Hepatocyte (in vitro differentiated cells): ENCODE results near the gene B4GALNT4. TPM values are rescaled to one million over a fixed set of nuclear protein-coding genes. Genes with fewer than 3 reads are reported as not detected.

ENCODE experiments used
- DNase-seq: peaks from one replicate; pipeline ENCODE4 v3.0.0-alpha.2; 2016; ENCODE audit warnings: low spot score
- H2AFZ ChIP-seq: fragments of 200-600 bp; sonication (generic); 2 replicates; pipeline ENCODE4 v1.6.0; 2016; ENCODE audit warnings: antibody characterized with exemption, mild to moderate bottlenecking
- H3K27ac ChIP-seq: fragments of 200-600 bp; sonication (generic); 2 replicates; pipeline ENCODE4 v1.5.1; 2016; ENCODE audit warnings: mild to moderate bottlenecking
- H3K27me3 ChIP-seq: fragments of 200-600 bp; sonication (generic); 2 replicates; pipeline ENCODE4 v1.6.1; 2016
- H3K36me3 ChIP-seq: fragments of 200-600 bp; sonication (generic); replicated peaks from 2 replicates; pipeline ENCODE4 v1.5.1; 2016; ENCODE audit warnings: low read depth; ENCODE audit not compliant: insufficient read depth
- H3K4me1 ChIP-seq: fragments of 200-600 bp; sonication (generic); 2 replicates; pipeline ENCODE4 v1.5.1; 2016; ENCODE audit warnings: mild to moderate bottlenecking, moderate library complexity; ENCODE audit not compliant: insufficient read depth
- H3K4me2 ChIP-seq: fragments of 200-600 bp; sonication (generic); 2 replicates; pipeline ENCODE4 v1.6.0; 2016
- H3K4me3 ChIP-seq: fragments of 200-600 bp; sonication (generic); 2 replicates; pipeline ENCODE4 v1.5.1; 2016; ENCODE audit warnings: mild to moderate bottlenecking
- H3K79me2 ChIP-seq: fragments of 200-600 bp; sonication (generic); 2 replicates; pipeline ENCODE4 v1.6.0; 2017; ENCODE audit warnings: mild to moderate bottlenecking
- H3K9me2 ChIP-seq: fragments of 200-600 bp; sonication (generic); replicated peaks from 2 replicates; pipeline ENCODE4 v1.6.0; 2017; ENCODE audit warnings: mild to moderate bottlenecking; ENCODE audit not compliant: insufficient read depth
- H3K9me3 ChIP-seq: fragments of 200-600 bp; sonication (generic); 2 replicates; pipeline ENCODE4 v1.5.1; 2016; ENCODE audit warnings: low read depth, mild to moderate bottlenecking
- H4K20me1 ChIP-seq: fragments of 200-600 bp; sonication (generic); 2 replicates; pipeline ENCODE4 v1.6.0; 2016; ENCODE audit warnings: mild to moderate bottlenecking; ENCODE audit not compliant: insufficient read depth, poor library complexity, severe bottlenecking
- CTCF ChIP-seq: fragments of 200-600 bp; sonication (generic); IDR thresholded peaks from 2 replicates; pipeline ENCODE4 v1.5.1; 2016; ENCODE audit warnings: antibody characterized with exemption, mild to moderate bottlenecking; ENCODE audit not compliant: poor library complexity
- EZH2 ChIP-seq: fragments of 200-600 bp; sonication (generic); IDR thresholded peaks from 2 replicates; pipeline ENCODE4 v1.6.1; 2016; ENCODE audit warnings: antibody characterized with exemption, mild to moderate bottlenecking, borderline replicate concordance
- EZH2phosphoT487 ChIP-seq: fragments of 200-600 bp; sonication (generic); IDR thresholded peaks from one replicate; pipeline ENCODE4 v1.6.1; 2018; ENCODE audit warnings: antibody characterized with exemption, mild to moderate bottlenecking, low read depth, moderate library complexity; ENCODE audit not compliant: unreplicated experiment, severe bottlenecking
- WGBS: methylation state at CpG from one replicate; pipeline ENCODE4 v1.1.6; 2016; ENCODE audit warnings: low lambda C conversion rate; ENCODE audit errors: missing lambda C conversion rate; 5-methylcytosine and 5-hydroxymethylcytosine counted together
- polyA plus RNA-seq: library from polyadenylated mRNA; unstranded; fragments of >200 nt; fragmentation: Nextera tagmentation; extraction: Ambion mirVana; gene quantifications from 2 replicates; pipeline ENCODE4 v1.2.1, GENCODE V29; 2016
- total RNA-seq: library from RNA; depleted of rRNA; stranded (reverse); fragments of >200 nt; gene quantifications from 2 replicates; pipeline ENCODE4 v1.2.3, GENCODE V29; 2014

Gene B4GALNT4
- total and polyA plus RNA-seq, 2 experiments from 2014 or later: 30.0 to 38.8 TPM

- H3K27ac ChIP-seq: no peak overlapping the region
- H3K4me3 ChIP-seq: no peak overlapping the region
- H3K79me2 ChIP-seq: peaks cover 17% of the 10 kb centered on the region
- peaks cover 11% of the 10 kb centered on the region for H4K20me1 ChIP-seq
- H2AFZ ChIP-seq: no peak overlapping the region
- no peak for DNase-seq
- 91% methylated on average over 11 of the region's 11 CpGs for WGBS
- H3K9me3 ChIP-seq: no peaks in the 10 kb centered on the region
- H3K4me2 ChIP-seq: peak overlapping the region; percentile 85
- H3K9me2 ChIP-seq: no peaks in the 10 kb centered on the region
- no peaks in the 10 kb centered on the region for H3K27me3 ChIP-seq
- no peak for TF ChIP-seq EZH2phosphoT487
- no peak for TF ChIP-seq CTCF
- no peak for TF ChIP-seq EZH2
- H3K4me1 ChIP-seq: peaks cover 15% of the 10 kb centered on the region
- H3K36me3 ChIP-seq: no peaks in the 10 kb centered on the region
These were observed 26.6 kb downstream of the B4GALNT4 start for GRCh38 chr11:395866-396265.

GRCh38 chr11:396511-396947 lies 27.2 kb downstream of the B4GALNT4 start:
- no peak overlapping the region for H3K4me3 ChIP-seq
- WGBS: 89% methylated on average over 23 of the region's 23 CpGs
- H3K36me3 ChIP-seq: no peaks in the 10 kb centered on the region
- no peak overlapping the region for H2AFZ ChIP-seq
- H3K4me1 ChIP-seq: peaks cover 15% of the 10 kb centered on the region
- peaks cover 11% of the 10 kb centered on the region for H4K20me1 ChIP-seq
- peak overlapping the region; percentile 85 for H3K4me2 ChIP-seq
- H3K27me3 ChIP-seq: no peaks in the 10 kb centered on the region
- H3K9me3 ChIP-seq: no peaks in the 10 kb centered on the region
- no peak for DNase-seq
- H3K27ac ChIP-seq: no peak overlapping the region
- H3K79me2 ChIP-seq: peaks cover 17% of the 10 kb centered on the region
- no peaks in the 10 kb centered on the region for H3K9me2 ChIP-seq
- no peak for TF ChIP-seq CTCF
- TF ChIP-seq EZH2: no peak
- no peak for TF ChIP-seq EZH2phosphoT487

GRCh38 chr11:396948-397548 lies 27.7 kb downstream of the B4GALNT4 start:
- peaks cover 15% of the 10 kb centered on the region for H3K4me1 ChIP-seq
- H4K20me1 ChIP-seq: peaks cover 11% of the 10 kb centered on the region
- H3K9me2 ChIP-seq: no peaks in the 10 kb centered on the region
- TF ChIP-seq CTCF (no peak), EZH2phosphoT487 (no peak), EZH2 (no peak)
- no peak for DNase-seq
- H3K27ac ChIP-seq: no peak overlapping the region
- H3K9me3 ChIP-seq: no peaks in the 10 kb centered on the region
- no peaks in the 10 kb centered on the region for H3K36me3 ChIP-seq
- peaks cover 17% of the 10 kb centered on the region for H3K79me2 ChIP-seq
- H3K4me3 ChIP-seq: no peak overlapping the region
- WGBS: 96% methylated on average over 42 of the region's 43 CpGs
- H3K27me3 ChIP-seq: no peaks in the 10 kb centered on the region
- no peak overlapping the region for H3K4me2 ChIP-seq
- no peak overlapping the region for H2AFZ ChIP-seq
